GM21737 (cell line): ENCODE results near the gene ZNF793.

Experiments
- ATAC-seq: cut with Tn5 transposase; IDR thresholded peaks from one replicate; pipeline ENCODE4 v1.9.1; 2021; ENCODE audit warnings: mild to moderate bottlenecking, moderate library complexity; ENCODE audit not compliant: unreplicated experiment

Gene ZNF793

GRCh38 chr19:37564624-37565369, 58.1 kb downstream of the ZNF793 start:
- no peak for ATAC-seq

- no peak for ATAC-seq
Observed at GRCh38 chr19:37565370-37565669, 58.6 kb downstream of the ZNF793 start.

- no peak for ATAC-seq
Observed at GRCh38 chr19:37572203-37572602, 65.5 kb downstream of the ZNF793 start.

GRCh38 chr19:37583340-37583739, 76.6 kb downstream of the ZNF793 start:
- ATAC-seq = no peak
